Mucosa of rectum (tissue), 2 donors: Measurements from ENCODE around the gene GPX2.
A peak's percentile ranks its signal among the peaks of the same experiment; 100 is the strongest.

Experiments
- H3K27ac ChIP-seq, 2 donors: one replicate each; pipeline ENCODE4 v1.7.0; 2013; ENCODE audit warnings: inconsistent platforms in 2 of 2, low read depth in 2 of 2, low read length in 2 of 2
- H3K27me3 ChIP-seq, 2 donors: one replicate each; pipeline ENCODE4 v1.7.0; 2013; ENCODE audit warnings: low read length in 2 of 2; ENCODE audit not compliant: control insufficient read depth in 2 of 2, insufficient read depth in 2 of 2
- H3K36me3 ChIP-seq, 2 donors: one replicate each; pipeline ENCODE4 v1.7.0; 2013; ENCODE audit warnings: low read length in 2 of 2; ENCODE audit not compliant: control insufficient read depth in 2 of 2, insufficient read depth in 2 of 2
- H3K4me1 ChIP-seq, 2 donors: one replicate each; pipeline ENCODE4 v1.7.0; 2013; ENCODE audit warnings: low read length in 2 of 2, mild to moderate bottlenecking in 1 of 2; ENCODE audit not compliant: control insufficient read depth in 2 of 2, insufficient read depth in 2 of 2
- H3K4me3 ChIP-seq, 2 donors: one replicate each; pipeline ENCODE4 v1.7.0; 2013; ENCODE audit warnings: low read length in 2 of 2
- H3K9ac ChIP-seq, 2 donors: one replicate each; pipeline ENCODE4 v1.7.0; 2013; ENCODE audit warnings: low read length in 2 of 2, low read depth in 1 of 2, mild to moderate bottlenecking in 1 of 2
- H3K9me3 ChIP-seq, 2 donors: one replicate each; pipeline ENCODE4 v1.7.0; 2013; ENCODE audit warnings: low read length in 2 of 2; ENCODE audit not compliant: control insufficient read depth in 2 of 2
- donor health status: healthy.
- donor health status: Normal muscosa, but diverticular disease.

Gene GPX2

GRCh38 chr14:64942531-64943111 lies at the start of gene GPX2:
TSS of gene GPX2 (minus strand) at chr14:64942745. CDS start at chr14:64942726, 19 bp downstream.
- peaks cover 33 to 41% of the 10 kb centered on the region in 2 donors for H3K4me1 ChIP-seq

GRCh38 chr14:64990939-64991338 lies 48.4 kb upstream of the GPX2 start:
- Histone ChIP-seq H3K9me3 (no peaks in the 10 kb centered on the region), H3K9ac (no peak overlapping the region), H3K36me3 (no peaks in the 10 kb centered on the region), H3K4me1 (peaks cover 6 to 14% of the 10 kb centered on the region in 2 donors), H3K4me3 (no peak overlapping the region), H3K27ac (no peak overlapping the region), H3K27me3 (no peaks in the 10 kb centered on the region)

More at GRCh38 chr14:64942531-64943111, at the start of gene GPX2:
- no peaks in the 10 kb centered on the region for H3K27me3 ChIP-seq
- peak within 1 kb of the TSS; percentile 72 to 77 for H3K4me3 ChIP-seq
- H3K9me3 ChIP-seq, result no peaks in the 10 kb centered on the region
- peak within 1 kb of the TSS; percentile 68 to 87 for H3K9ac ChIP-seq
- H3K27ac ChIP-seq, result peak within 1 kb of the TSS; percentile 87 to 93
- peaks cover 7 to 15% of the 10 kb centered on the region in 2 donors for H3K36me3 ChIP-seq

GRCh38 chr14:64990296-64990695 lies 47.8 kb upstream of the GPX2 start:
- Histone ChIP-seq H3K4me1 (peaks cover 6 to 14% of the 10 kb centered on the region in 2 donors), H3K9me3 (no peaks in the 10 kb centered on the region), H3K36me3 (no peaks in the 10 kb centered on the region), H3K4me3 (no peak overlapping the region), H3K27me3 (no peaks in the 10 kb centered on the region), H3K27ac (no peak overlapping the region), H3K9ac (no peak overlapping the region)

- H3K27ac ChIP-seq, result peak overlapping the region; percentile 93 to 95
- H3K4me1 ChIP-seq, result peaks cover 9 to 15% of the 10 kb centered on the region in 2 donors
- H3K9me3 ChIP-seq, result no peaks in the 10 kb centered on the region
- H3K36me3 ChIP-seq, result no peaks in the 10 kb centered on the region
- no peaks in the 10 kb centered on the region for H3K27me3 ChIP-seq
- peak overlapping the region; percentile 97 to 100 for H3K4me3 ChIP-seq
- peak overlapping the region; percentile 87 to 98 for H3K9ac ChIP-seq
Measured at GRCh38 chr14:64987438-64987767, 44.9 kb upstream of the GPX2 start.

- peaks cover 9 to 15% of the 10 kb centered on the region in 2 donors for H3K4me1 ChIP-seq
- H3K27ac ChIP-seq, result peak within 1 kb of the TSS; percentile 93 to 95
- H3K9ac ChIP-seq, result peak within 1 kb of the TSS; percentile 87 to 98
- H3K36me3 ChIP-seq, result no peaks in the 10 kb centered on the region
- H3K27me3 ChIP-seq, result no peaks in the 10 kb centered on the region
- H3K9me3 ChIP-seq, result no peaks in the 10 kb centered on the region
- H3K4me3 ChIP-seq, result peak within 1 kb of the TSS; percentile 97 to 100
Measured at GRCh38 chr14:64986648-64987437, 44.3 kb upstream of the GPX2 start, which contains the start of gene FNTB. TSS of gene FNTB (plus strand) at chr14:64986895. CDS start at chr14:64986954, 59 bp downstream.

GRCh38 chr14:64983439-64984310 lies 41.1 kb upstream of the GPX2 start:
- Histone ChIP-seq H3K36me3 (no peaks in the 10 kb centered on the region), H3K4me3 (peak overlapping the region in 1 of 2 donors; percentile 32), H3K4me1 (peaks cover 9 to 15% of the 10 kb centered on the region in 2 donors), H3K27me3 (no peaks in the 10 kb centered on the region), H3K9me3 (no peaks in the 10 kb centered on the region), H3K27ac (no peak overlapping the region), H3K9ac (peak overlapping the region in 1 of 2 donors; percentile 47)

GRCh38 chr14:64979336-64980074 lies 37.0 kb upstream of the GPX2 start:
- H3K9ac ChIP-seq, result no peak overlapping the region

GRCh38 chr14:64974563-64974962 lies 32.0 kb upstream of the GPX2 start:
- no peak overlapping the region for H3K9ac ChIP-seq
- no peaks in the 10 kb centered on the region for H3K36me3 ChIP-seq

More at GRCh38 chr14:64979336-64980074, 37.0 kb upstream of the GPX2 start:
- Histone ChIP-seq H3K4me3 (no peak overlapping the region), H3K9me3 (no peaks in the 10 kb centered on the region), H3K4me1 (peaks cover 2 to 3% of the 10 kb centered on the region in 2 donors), H3K36me3 (no peaks in the 10 kb centered on the region), H3K27ac (no peak overlapping the region), H3K27me3 (no peaks in the 10 kb centered on the region)

GRCh38 chr14:64973826-64974225 lies 31.3 kb upstream of the GPX2 start:
- no peak overlapping the region for H3K4me3 ChIP-seq

More at GRCh38 chr14:64974563-64974962, 32.0 kb upstream of the GPX2 start:
- Histone ChIP-seq H3K9me3 (no peaks in the 10 kb centered on the region), H3K27ac (no peak overlapping the region), H3K27me3 (peaks cover 0 to 3% of the 10 kb centered on the region in 2 donors), H3K4me3 (no peak overlapping the region), H3K4me1 (peaks cover 12 to 15% of the 10 kb centered on the region in 2 donors)

More at GRCh38 chr14:64973826-64974225, 31.3 kb upstream of the GPX2 start:
- H3K27me3 ChIP-seq, result peaks cover 0 to 3% of the 10 kb centered on the region in 2 donors
- no peaks in the 10 kb centered on the region for H3K36me3 ChIP-seq
- H3K27ac ChIP-seq, result no peak overlapping the region
- no peak overlapping the region for H3K9ac ChIP-seq
- peaks cover 15% of the 10 kb centered on the region in 2 donors for H3K4me1 ChIP-seq
- no peaks in the 10 kb centered on the region for H3K9me3 ChIP-seq
